Neutrophil (primary cell): ENCODE data around the gene NTSR1.

Experiments
- H3K27ac ChIP-seq: fragments of 200-600 bp; sonication (generic); 2 replicates; pipeline ENCODE4 v1.5.1; 2016; ENCODE audit warnings: mild to moderate bottlenecking, moderate library complexity
- H3K27me3 ChIP-seq: fragments of 200-600 bp; sonication (generic); 2 replicates; pipeline ENCODE4 v1.6.0; 2016; ENCODE audit warnings: mild to moderate bottlenecking
- H3K36me3 ChIP-seq: fragments of 200-600 bp; sonication (generic); 2 replicates; pipeline ENCODE4 v1.5.1; 2017
- H3K4me1 ChIP-seq, 2 experiments: fragments of 200-600 bp in 1 of 2; sonication (generic) in 1 of 2; 1 replicate in 1 of 2; 2 replicates in 1 of 2; pipeline versions ENCODE4 v1.5.1 to v1.6.1; 2013 to 2016; ENCODE audit warnings: low read depth in 1 of 2, low read length in 1 of 2, mild to moderate bottlenecking in 1 of 2, moderate library complexity in 1 of 2; ENCODE audit not compliant: control insufficient read depth in 1 of 2, insufficient read depth in 1 of 2
- H3K4me3 ChIP-seq, 2 experiments: fragments of 200-600 bp in 1 of 2; sonication (generic) in 1 of 2; 1 replicate in 1 of 2; 2 replicates in 1 of 2; pipeline ENCODE4 v1.5.1; 2013 to 2016; ENCODE audit warnings: low read depth in 1 of 2, low read length in 1 of 2, mild to moderate bottlenecking in 1 of 2, moderate library complexity in 1 of 2
- H3K9me3 ChIP-seq: fragments of 200-600 bp; sonication (generic); 2 replicates; pipeline ENCODE4 v1.5.1; 2016
- CTCF ChIP-seq: fragments of 200-600 bp; sonication (generic); IDR thresholded peaks from 2 replicates; pipeline ENCODE4 v1.5.1; 2016; ENCODE audit warnings: antibody characterized with exemption

NTSR1 gene

DNA sequence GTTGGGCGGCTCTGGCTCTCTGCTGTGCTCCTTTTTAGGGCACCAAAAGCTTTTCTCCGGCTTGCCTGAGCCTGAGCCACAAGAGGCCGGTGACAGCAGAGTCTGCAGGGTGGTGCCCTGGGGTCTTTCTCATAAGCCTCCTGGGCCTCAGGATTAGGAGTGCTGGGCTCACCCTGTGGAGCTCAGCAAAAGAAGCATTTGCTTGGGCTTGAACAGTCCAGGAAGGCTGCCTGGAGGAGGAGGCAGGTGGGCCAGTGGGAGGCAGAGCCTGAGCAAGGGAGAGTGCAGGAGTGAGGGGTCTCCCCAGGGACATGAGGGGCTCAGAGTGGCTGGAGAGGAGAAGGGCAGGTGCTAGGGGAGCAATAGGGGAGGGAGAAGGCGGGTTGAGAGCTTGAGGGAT is 54.8 kb downstream of the NTSR1 start:
- Histone ChIP-seq H3K9me3 (no peaks in the 10 kb centered on the region), H3K4me3 (no peak overlapping the region), H3K4me1 (no peaks in the 10 kb centered on the region), H3K27ac (no peak overlapping the region), H3K27me3 (peaks cover 4% of the 10 kb centered on the region), H3K36me3 (no peaks in the 10 kb centered on the region)
- TF ChIP-seq CTCF, result no peak

GRCh38 chr20:62764156-62764935 is 55.7 kb downstream of the NTSR1 start:
- peaks cover 4% of the 10 kb centered on the region for H3K27me3 ChIP-seq
- no peak overlapping the region for H3K4me3 ChIP-seq
- TF ChIP-seq CTCF, result no peak
- H3K4me1 ChIP-seq, result no peaks in the 10 kb centered on the region
- no peak overlapping the region for H3K27ac ChIP-seq
- no peaks in the 10 kb centered on the region for H3K36me3 ChIP-seq
- no peaks in the 10 kb centered on the region for H3K9me3 ChIP-seq

GRCh38 chr20:62765021-62765420 is 56.4 kb downstream of the NTSR1 start:
- TF ChIP-seq CTCF, result no peak
- peaks cover 4% of the 10 kb centered on the region for H3K27me3 ChIP-seq

DNA sequence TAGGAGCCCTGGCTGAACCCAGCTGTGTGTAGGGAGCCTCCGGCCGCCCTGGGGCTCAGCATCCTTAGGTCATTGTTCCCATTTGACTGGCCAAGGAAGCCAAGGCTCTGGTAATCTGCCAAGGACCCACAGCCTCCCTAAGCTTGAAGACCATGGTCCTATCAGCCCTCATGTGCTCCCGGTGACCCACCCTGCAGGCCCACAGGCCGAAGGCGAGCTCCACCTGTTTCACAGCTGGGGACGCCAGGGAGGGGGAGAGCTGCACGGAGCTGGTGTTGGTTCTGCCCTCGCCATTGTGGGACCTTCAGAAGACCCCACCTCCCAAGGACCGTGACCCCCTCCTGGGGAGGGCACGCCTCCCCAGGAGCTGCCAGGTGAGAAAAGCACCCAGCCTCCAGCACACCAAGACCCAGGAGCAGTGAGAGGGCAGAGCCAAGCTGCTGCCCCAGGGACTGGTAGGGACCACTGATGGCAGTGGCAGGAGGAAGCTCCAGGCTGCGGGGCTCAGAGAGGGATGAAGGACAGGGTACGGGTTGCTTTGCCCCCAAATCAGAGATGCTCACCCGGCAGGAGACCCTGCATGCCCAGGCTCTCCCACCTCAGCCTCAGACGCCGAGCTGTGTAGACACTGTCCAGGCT is 56.9 kb downstream of the NTSR1 start:
- Histone ChIP-seq H3K4me3 (no peak overlapping the region), H3K4me1 (no peaks in the 10 kb centered on the region), H3K27me3 (peaks cover 4% of the 10 kb centered on the region), H3K9me3 (no peaks in the 10 kb centered on the region), H3K36me3 (no peaks in the 10 kb centered on the region), H3K27ac (no peak overlapping the region)
- TF ChIP-seq CTCF, result no peak

More at GRCh38 chr20:62765021-62765420, 56.4 kb downstream of the NTSR1 start:
- H3K4me3 ChIP-seq, result no peak overlapping the region
- H3K36me3 ChIP-seq, result no peaks in the 10 kb centered on the region
- no peaks in the 10 kb centered on the region for H3K4me1 ChIP-seq
- H3K27ac ChIP-seq, result no peak overlapping the region
- no peaks in the 10 kb centered on the region for H3K9me3 ChIP-seq

DNA sequence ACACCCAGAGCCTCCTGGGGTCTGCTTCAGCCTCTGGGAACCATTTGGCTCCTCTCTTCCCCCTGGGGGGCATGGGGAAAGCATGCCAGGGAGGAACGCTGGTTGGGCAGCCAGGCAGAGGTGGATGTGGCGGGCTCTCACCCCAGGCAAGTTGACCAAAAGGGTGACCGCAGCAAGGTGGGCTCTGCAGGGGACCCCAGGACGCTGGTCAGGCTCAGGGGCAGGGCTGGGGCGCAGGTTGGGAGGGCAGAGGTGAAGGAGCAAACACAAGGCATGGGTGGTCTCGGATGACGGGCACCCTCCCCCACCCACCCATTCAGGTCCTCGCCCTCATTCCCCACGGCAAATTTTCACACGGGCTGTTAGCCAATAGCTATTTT is 57.4 kb downstream of the NTSR1 start:
- Histone ChIP-seq H3K36me3 (no peaks in the 10 kb centered on the region), H3K4me1 (no peaks in the 10 kb centered on the region), H3K27ac (no peak overlapping the region), H3K27me3 (peaks cover 4% of the 10 kb centered on the region), H3K4me3 (no peak overlapping the region), H3K9me3 (no peaks in the 10 kb centered on the region)
- TF ChIP-seq CTCF, result no peak
